Dendritic cell treated with granulocyte-macrophage colony-stimulating factor and Interleukin-4, amounts not matched to agents 40 ng/mL and 50 ng/mL, for 4 days (primary cell): ENCODE results near the gene ITIH2.
A peak's percentile ranks its signal among the peaks of the same experiment; 100 is the strongest.
"Not testable (repeated sequence)": the region's sequence is repeated elsewhere in the genome, so short reads cannot be mapped to it uniquely, and the experiment has no call there.

Source experiments
- H3K27ac Mint-ChIP-seq: one replicate; pipeline ENCODE4 v1.8.0; 2022; ENCODE audit warnings: mild to moderate bottlenecking, mixed read lengths
- H3K27me3 Mint-ChIP-seq: one replicate; pipeline ENCODE4 v1.8.0; 2022; ENCODE audit warnings: mild to moderate bottlenecking, mixed read lengths
- H3K36me3 Mint-ChIP-seq: one replicate; pipeline ENCODE4 v1.8.0; 2022; ENCODE audit warnings: low read depth, mixed read lengths
- H3K4me1 Mint-ChIP-seq: one replicate; pipeline ENCODE4 v1.8.0; 2022; ENCODE audit warnings: low read depth, mixed read lengths
- H3K4me3 Mint-ChIP-seq: one replicate; pipeline ENCODE4 v1.8.0; 2022; ENCODE audit warnings: mild to moderate bottlenecking, moderate library complexity, mixed read lengths
- H3K9me3 Mint-ChIP-seq: one replicate; pipeline ENCODE4 v1.8.0; 2022; ENCODE audit warnings: mixed read lengths
- intact Hi-C: fragments of 100-400 bp; cut with micrococcal nuclease; formaldehyde crosslinking; loops from one replicate; pipeline ENCODE4 v1.15.0; 2022

Gene ITIH2, protein sequence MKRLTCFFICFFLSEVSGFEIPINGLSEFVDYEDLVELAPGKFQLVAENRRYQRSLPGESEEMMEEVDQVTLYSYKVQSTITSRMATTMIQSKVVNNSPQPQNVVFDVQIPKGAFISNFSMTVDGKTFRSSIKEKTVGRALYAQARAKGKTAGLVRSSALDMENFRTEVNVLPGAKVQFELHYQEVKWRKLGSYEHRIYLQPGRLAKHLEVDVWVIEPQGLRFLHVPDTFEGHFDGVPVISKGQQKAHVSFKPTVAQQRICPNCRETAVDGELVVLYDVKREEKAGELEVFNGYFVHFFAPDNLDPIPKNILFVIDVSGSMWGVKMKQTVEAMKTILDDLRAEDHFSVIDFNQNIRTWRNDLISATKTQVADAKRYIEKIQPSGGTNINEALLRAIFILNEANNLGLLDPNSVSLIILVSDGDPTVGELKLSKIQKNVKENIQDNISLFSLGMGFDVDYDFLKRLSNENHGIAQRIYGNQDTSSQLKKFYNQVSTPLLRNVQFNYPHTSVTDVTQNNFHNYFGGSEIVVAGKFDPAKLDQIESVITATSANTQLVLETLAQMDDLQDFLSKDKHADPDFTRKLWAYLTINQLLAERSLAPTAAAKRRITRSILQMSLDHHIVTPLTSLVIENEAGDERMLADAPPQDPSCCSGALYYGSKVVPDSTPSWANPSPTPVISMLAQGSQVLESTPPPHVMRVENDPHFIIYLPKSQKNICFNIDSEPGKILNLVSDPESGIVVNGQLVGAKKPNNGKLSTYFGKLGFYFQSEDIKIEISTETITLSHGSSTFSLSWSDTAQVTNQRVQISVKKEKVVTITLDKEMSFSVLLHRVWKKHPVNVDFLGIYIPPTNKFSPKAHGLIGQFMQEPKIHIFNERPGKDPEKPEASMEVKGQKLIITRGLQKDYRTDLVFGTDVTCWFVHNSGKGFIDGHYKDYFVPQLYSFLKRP

DNA sequence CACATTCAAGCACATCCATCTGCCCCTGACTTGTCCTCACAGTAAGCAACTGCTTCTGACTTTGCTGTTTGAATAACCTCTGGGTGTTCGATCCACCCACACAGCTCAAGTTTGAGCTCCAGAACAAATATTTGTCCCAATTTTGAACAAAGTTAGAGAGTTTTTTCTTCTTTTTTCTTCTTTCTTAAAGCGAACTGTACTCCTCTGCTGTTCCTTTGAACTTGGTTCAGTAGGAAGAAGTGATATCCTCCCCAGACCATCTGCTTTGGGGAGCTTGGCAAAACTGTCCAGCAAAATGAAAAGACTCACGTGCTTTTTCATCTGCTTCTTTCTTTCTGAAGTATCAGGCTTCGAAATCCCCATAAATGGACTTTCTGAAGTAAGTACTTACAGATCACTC, at the start of gene ITIH2:
TSS of gene ITIH2 (plus strand) at position 177 of the 400 bp plus-strand sequence. CDS start at position 296, 119 bp downstream.
- Mint-ChIP-seq H3K4me3 (no peak within 1 kb of the TSS), H3K36me3 (no peaks in the 10 kb centered on the region), H3K27me3 (peaks cover 31% of the 10 kb centered on the region), H3K27ac (no peak within 1 kb of the TSS), H3K4me1 (no peaks in the 10 kb centered on the region), H3K9me3 (no peaks in the 10 kb centered on the region)
- intact Hi-C loops = no loop called here

DNA sequence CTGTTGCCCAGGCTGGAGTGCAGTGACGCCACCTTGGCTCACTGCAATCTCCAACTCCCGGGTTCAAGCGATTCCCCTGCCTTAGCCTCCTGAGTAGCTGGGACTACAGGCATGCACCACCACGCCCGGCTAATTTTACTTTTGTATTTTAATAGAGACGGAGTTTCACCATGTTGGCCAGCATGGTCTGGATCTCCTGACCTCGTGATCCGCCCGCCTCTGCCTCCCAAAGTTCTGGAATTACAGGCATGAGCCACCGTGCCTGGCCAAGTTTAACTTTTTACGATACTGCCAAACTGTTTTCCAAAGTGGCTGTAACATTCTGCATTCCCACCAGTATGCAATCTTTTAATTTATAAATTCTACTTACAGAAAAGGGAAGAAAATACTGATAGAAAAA, 46.0 kb upstream of the ITIH2 start:
- H3K9me3 Mint-ChIP-seq, H3K4me1 Mint-ChIP-seq, intact Hi-C loops, H3K36me3 Mint-ChIP-seq, H3K4me3 Mint-ChIP-seq, H3K27ac Mint-ChIP-seq: not testable (repeated sequence)
- H3K27me3 Mint-ChIP-seq = peaks cover 26% of the 10 kb centered on the region

DNA sequence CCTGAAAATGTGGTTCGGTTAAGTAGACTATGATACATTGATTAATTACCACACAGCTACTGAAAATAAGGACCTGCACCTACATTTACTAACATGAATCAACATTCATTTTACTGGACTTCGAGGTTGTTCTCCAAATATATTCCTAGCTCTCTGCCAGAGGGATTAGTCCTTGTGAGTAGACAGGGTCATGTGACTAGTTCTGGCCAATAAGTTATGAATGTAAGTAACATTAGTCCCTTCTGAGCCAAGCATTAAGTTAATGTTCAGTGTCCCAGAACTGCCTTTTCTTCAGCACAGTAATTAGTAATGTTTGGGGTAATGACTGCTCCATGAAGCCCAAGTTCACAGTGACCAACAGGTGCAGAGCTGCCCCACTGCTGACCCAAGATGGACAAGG, 45.6 kb upstream of the ITIH2 start:
- intact Hi-C loops = no loop called here
- Mint-ChIP-seq H3K27me3 (peaks cover 30% of the 10 kb centered on the region), H3K4me3 (no peak overlapping the region), H3K27ac (no peak overlapping the region), H3K4me1 (no peaks in the 10 kb centered on the region), H3K36me3 (no peaks in the 10 kb centered on the region), H3K9me3 (no peaks in the 10 kb centered on the region)

DNA sequence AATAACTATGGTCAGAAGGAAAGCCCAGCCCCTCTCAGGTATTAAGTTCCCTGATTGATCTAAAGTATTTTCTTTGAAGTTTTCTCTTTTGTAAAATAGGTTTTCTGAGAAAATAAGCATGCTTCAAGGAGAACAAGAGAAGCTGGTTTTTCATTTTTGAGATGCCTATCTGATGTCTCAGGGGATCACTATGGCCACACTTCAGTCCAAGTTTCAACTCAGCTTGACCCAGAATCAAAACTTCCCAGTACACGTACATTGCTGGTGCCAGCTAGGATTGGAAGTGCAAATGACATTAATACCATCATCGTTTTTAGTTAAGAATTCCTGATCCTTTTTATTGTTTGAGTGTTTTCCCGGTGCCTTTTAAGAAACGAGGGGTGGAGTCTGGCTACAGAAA, 43.6 kb upstream of the ITIH2 start:
- Mint-ChIP-seq H3K4me3 (no peak overlapping the region), H3K27ac (no peak overlapping the region), H3K9me3 (no peaks in the 10 kb centered on the region), H3K27me3 (peaks cover 39% of the 10 kb centered on the region), H3K4me1 (no peaks in the 10 kb centered on the region), H3K36me3 (no peaks in the 10 kb centered on the region)
- intact Hi-C loops = no loop called here

DNA sequence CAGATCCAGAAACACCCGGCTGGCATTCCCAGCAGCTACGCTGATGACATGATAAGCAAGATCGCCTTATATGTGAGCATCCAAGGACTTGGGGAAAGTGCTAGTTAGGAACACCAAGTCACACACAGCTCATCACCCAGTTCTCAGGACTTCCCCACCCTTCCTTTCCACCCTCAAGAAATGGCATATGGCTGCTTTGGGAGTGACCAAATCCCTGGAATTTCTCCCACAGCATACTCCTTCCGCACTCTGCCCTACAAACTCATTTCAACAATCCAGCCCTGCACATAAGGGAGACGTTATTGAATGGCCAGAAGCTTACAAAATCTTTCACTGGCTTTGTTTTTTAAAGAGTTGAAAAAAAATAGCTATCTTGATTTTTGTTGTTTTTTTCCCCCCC, 40.6 kb upstream of the ITIH2 start:
- intact Hi-C loops = no loop called here
- H3K36me3 Mint-ChIP-seq = no peaks in the 10 kb centered on the region
- no peaks in the 10 kb centered on the region for H3K9me3 Mint-ChIP-seq
- peaks cover 52% of the 10 kb centered on the region for H3K27me3 Mint-ChIP-seq
- peaks cover 7% of the 10 kb centered on the region for H3K4me1 Mint-ChIP-seq
- no peak overlapping the region for H3K27ac Mint-ChIP-seq
- H3K4me3 Mint-ChIP-seq = no peak overlapping the region

DNA sequence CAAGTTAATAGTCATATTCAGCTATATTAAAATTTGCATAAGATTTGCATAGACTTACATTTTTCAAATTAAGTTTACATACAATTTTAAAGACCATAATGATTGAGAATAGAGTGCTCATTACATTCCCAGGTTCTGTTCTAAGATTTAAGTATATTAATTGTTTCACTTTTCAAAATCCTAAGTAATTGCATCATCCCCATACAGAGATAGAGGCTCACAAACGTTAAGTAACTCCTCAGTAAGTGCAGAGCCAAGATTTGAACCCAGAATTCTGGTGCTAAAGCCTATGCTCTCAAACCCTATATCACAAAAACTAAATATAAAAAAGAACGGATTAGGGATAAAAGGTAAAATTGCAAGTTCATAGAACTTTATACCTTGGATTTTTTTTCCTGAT, 38.4 kb upstream of the ITIH2 start:
- intact Hi-C loops = no loop called here
- Mint-ChIP-seq H3K27ac (no peak overlapping the region), H3K4me1 (peaks cover 12% of the 10 kb centered on the region), H3K36me3 (no peaks in the 10 kb centered on the region), H3K9me3 (no peaks in the 10 kb centered on the region), H3K27me3 (peaks cover 64% of the 10 kb centered on the region), H3K4me3 (no peak overlapping the region)

DNA sequence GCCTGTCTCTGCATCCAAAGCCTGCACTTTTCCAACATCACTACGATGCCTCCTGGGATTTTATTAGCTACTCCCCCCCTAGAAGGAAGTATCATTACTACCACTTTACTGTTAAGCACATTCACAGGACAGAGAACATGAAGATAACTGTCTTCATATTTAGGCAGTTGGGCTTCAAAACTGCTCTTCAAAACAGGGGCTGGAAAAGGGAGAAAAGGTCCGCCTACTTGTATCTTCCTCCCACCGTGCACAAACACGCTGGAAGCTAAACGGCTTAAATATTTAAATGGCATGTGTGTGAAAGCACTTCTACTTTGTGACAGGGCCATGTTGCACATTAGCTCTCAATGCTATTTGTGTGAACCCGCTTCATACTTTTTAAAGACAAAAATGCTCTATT, 37.3 kb upstream of the ITIH2 start:
- H3K27me3 Mint-ChIP-seq = peaks cover 64% of the 10 kb centered on the region
- no peaks in the 10 kb centered on the region for H3K9me3 Mint-ChIP-seq
- H3K27ac Mint-ChIP-seq = no peak overlapping the region
- peaks cover 12% of the 10 kb centered on the region for H3K4me1 Mint-ChIP-seq
- intact Hi-C loops = no loop called here
- H3K4me3 Mint-ChIP-seq = no peak overlapping the region
- H3K36me3 Mint-ChIP-seq = no peaks in the 10 kb centered on the region

DNA sequence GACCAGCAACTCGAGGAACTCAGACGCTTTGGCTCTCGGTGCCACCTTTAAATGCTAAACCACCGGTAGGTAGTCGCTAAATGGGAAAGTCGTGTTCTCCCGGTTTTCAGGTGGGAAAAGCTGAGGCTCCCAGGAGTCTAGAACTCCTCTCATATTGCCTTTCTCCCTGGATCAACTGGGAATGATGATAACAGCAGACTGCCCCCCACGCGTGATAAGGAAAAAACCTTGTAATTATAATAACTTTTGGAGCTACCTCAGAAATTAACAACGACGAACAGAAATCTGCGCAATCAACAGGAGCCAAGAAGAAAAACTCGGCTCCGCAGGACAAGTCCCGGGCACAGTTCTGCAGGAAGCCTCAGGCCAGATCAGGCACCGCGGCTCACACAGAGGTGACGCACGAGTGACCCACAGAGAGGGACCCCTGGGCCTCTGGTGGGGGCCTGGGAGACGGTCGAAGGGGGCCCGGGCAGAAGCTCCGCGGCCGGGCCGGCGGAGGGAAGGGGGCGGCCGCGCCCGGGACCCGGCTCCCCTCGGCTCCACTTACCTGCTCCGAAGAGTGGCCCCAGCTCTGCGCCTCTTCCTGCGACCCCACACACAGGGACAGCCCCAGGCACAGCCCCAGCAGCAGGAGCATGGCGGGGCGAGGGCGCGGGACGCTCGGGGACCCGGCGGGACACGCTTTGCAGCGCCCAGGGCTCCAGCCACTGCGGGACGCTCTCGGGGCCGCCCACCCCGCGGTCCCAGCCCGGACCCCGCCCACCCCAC, 36.7 kb upstream of the ITIH2 start, which contains the start of gene ITIH5:
TSS of gene ITIH5 (minus strand) at position 714 of the 771 bp plus-strand sequence. CDS start at position 640, 74 bp downstream.
- peaks cover 12% of the 10 kb centered on the region for H3K4me1 Mint-ChIP-seq
- peak within 1 kb of the TSS; percentile 31 for H3K4me3 Mint-ChIP-seq
- H3K36me3 Mint-ChIP-seq = no peaks in the 10 kb centered on the region
- H3K27ac Mint-ChIP-seq = no peak within 1 kb of the TSS
- intact Hi-C loops = no loop called here
- peaks cover 69% of the 10 kb centered on the region for H3K27me3 Mint-ChIP-seq
- H3K9me3 Mint-ChIP-seq = no peaks in the 10 kb centered on the region

DNA sequence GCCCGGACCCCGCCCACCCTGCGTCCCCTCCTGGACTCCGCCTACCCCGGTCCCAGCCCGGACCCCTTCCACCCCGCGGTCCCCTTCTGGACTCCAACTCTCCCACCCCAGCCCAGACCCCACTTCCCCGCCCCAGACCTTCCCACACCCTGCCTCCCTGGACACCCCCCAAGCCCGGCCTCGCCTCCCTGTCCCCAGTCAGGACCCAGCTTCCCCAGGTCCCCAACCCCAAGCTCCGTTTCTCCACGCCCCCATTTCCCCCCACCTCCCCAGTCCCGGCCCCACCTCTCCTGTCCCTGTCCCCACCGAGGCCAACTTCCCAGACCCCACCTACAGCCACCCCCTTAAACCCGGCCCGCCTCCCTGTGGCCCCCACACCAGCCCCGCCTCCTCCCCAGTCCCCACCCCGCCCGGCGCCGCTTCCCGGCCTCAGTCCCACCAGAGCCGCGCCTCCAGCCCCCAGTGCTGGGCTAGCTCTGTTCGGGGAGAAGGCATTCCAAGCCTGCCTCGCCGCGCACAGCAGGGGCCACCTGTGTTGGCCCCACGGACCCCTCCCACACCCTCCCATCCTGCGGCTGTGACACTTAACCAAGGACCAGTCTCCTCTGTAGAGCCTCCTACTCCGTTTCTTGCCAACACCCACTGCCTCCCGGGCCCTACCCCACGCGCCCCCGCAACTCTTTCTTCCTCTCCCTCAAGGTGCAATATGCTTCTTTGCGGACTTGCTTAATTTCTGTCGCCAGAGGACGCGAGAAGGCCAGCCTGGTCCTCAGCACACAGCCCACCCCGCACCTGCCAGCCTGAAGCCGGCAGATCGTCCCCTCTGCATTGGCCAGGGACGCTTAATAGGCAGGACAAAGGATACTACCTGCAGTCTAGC, 35.6 kb upstream of the ITIH2 start:
- no peak overlapping the region for H3K27ac Mint-ChIP-seq
- no peaks in the 10 kb centered on the region for H3K9me3 Mint-ChIP-seq
- intact Hi-C loops = no loop called here
- no peak overlapping the region for H3K4me3 Mint-ChIP-seq
- H3K4me1 Mint-ChIP-seq = peaks cover 12% of the 10 kb centered on the region
- H3K36me3 Mint-ChIP-seq = no peaks in the 10 kb centered on the region
- peaks cover 65% of the 10 kb centered on the region for H3K27me3 Mint-ChIP-seq

DNA sequence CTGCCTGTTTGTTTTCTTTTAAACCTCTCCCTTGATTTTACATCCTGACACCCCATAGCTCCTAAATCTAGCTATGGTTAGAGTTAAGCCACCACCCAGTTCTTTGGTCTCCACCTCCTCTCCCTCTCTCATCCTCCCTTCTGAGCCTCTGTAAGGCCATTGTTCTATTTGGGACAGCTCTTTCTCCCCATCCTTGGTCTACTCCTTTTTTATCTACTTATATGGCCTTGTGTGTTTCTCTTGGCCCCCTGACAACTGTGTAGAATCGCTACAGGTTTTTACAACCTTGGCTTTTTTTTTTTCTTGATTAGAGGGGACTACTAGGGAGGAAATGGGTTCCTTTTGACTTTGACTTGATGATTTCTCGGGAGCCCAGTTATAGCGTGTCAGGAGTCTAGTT, 33.0 kb upstream of the ITIH2 start:
- Mint-ChIP-seq H3K9me3 (no peaks in the 10 kb centered on the region), H3K4me3 (no peak overlapping the region), H3K4me1 (peaks cover 12% of the 10 kb centered on the region), H3K27me3 (peaks cover 60% of the 10 kb centered on the region), H3K27ac (no peak overlapping the region), H3K36me3 (no peaks in the 10 kb centered on the region)
- intact Hi-C loops = no loop called here

DNA sequence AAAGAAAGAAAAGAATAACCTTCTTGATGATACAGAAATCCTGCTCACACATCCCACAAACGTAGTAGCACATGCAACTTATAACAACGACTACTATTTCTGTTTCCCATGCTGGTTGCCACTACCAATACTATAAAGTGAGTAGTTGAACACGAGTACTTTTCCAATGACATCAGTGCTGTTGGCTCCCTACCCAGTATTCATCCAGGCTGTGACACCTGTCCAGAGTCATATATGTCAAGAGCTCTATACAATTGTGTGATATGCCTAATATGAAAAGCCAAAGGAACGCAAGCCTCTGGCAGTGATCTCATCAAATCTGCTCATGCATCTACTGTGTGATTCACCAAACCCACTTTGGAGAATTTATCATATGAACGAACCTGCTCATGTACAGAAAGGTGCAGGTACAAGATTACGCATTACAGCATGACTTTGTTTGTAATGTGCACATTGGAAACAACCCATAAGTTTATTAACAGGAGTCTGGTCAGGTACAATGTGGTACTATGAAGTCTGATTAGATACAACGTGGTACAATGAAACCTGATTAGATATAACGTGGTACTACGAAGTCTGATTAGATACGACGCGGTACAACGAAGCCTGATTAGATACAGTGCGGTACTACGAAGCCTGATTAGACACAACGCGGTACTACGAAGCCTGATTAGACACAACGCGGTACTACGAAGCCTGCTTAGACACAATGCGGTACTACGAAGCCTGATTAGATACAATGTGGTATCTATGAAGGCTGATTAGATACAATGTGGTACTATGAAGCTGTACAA, 30.6 kb upstream of the ITIH2 start:
- Mint-ChIP-seq H3K4me3 (no peak overlapping the region), H3K27me3 (peaks cover 51% of the 10 kb centered on the region), H3K27ac (no peak overlapping the region), H3K4me1 (peaks cover 5% of the 10 kb centered on the region), H3K36me3 (no peaks in the 10 kb centered on the region), H3K9me3 (no peaks in the 10 kb centered on the region)
- intact Hi-C loops = no loop called here

DNA sequence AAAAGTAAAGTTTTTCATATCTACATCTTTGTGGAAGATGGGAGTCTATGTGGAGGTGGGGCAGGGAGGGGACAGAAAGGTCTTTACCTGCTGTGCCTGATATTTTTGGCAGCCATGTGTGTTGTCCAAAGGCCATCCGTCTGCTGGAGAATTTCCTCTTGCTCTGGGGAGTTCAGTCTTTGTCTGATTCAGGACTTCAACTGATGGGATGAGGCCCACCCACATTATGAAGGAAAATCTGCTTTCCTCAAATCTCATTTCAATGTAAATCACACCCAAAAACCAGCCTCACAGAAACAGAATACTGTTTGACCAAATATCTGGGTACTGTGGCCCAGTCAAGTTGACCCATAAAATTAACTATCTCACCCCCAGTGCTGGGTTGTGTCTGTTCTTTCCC, 23.9 kb upstream of the ITIH2 start:
- H3K27ac Mint-ChIP-seq = no peak overlapping the region
- intact Hi-C loops = no loop called here
- no peak overlapping the region for H3K4me3 Mint-ChIP-seq
- no peaks in the 10 kb centered on the region for H3K36me3 Mint-ChIP-seq
- H3K4me1 Mint-ChIP-seq = no peaks in the 10 kb centered on the region
- no peaks in the 10 kb centered on the region for H3K9me3 Mint-ChIP-seq
- peaks cover 25% of the 10 kb centered on the region for H3K27me3 Mint-ChIP-seq
